CD4-positive, alpha-beta T cell (primary cell): ENCODE data around the gene SOWAHC. TPM values are rescaled to one million over a fixed set of nuclear protein-coding genes. Genes with fewer than 3 reads are reported as not detected.

Experiments
- ATAC-seq: fragments of 200-7000 bp; cut with Tn5 transposase; one replicate; pipeline ENCODE4 v1.10.0; 2022; ENCODE audit warnings: mild to moderate bottlenecking; ENCODE audit not compliant: poor library complexity
- CTCF ChIA-PET: fragments of 350-600 bp; sonication (Branson Sonifier 250); formaldehyde crosslinking; loops from one replicate; lab custom pipeline; 2021; ENCODE audit warnings: antibody characterized with exemption, inconsistent platforms; lab: Charles Lee
- POLR2A ChIA-PET: fragments of 350-600 bp; sonication (Branson Sonifier 250); formaldehyde crosslinking; loops from one replicate; lab custom pipeline; 2021; ENCODE audit warnings: antibody characterized with exemption, inconsistent platforms; lab: Charles Lee
- DNase-seq, 14 experiments: peaks; one replicate each; pipeline ENCODE4 v3.0.0-alpha.2; 2013 to 2020; ENCODE audit warnings: mixed read lengths in 2 of 14
- H3K27ac ChIP-seq, 2 donors: one replicate each; pipeline versions ENCODE4 v1.5.1 to v1.7.0; 2013; ENCODE audit warnings: low read length in 2 of 2, low read depth in 1 of 2, mild to moderate bottlenecking in 1 of 2
- H3K27me3 ChIP-seq, 2 experiments: 1 replicate in 1 of 2; 2 replicates in 1 of 2; pipeline versions ENCODE4 v1.6.1 to v1.7.0; 2013; ENCODE audit warnings: low read length in 2 of 2, control low read depth in 1 of 2, mild to moderate bottlenecking in 1 of 2, moderate library complexity in 1 of 2; ENCODE audit not compliant: insufficient read depth in 2 of 2, control insufficient read depth in 1 of 2
- H3K36me3 ChIP-seq: one replicate; pipeline ENCODE4 v1.6.1; 2013; ENCODE audit warnings: low read length, control low read depth; ENCODE audit not compliant: insufficient read depth
- H3K4me1 ChIP-seq: one replicate; pipeline ENCODE4 v1.6.1; 2013; ENCODE audit warnings: low read length, control low read depth; ENCODE audit not compliant: insufficient read depth
- H3K4me3 ChIP-seq: one replicate; pipeline ENCODE4 v1.5.1; 2013; ENCODE audit warnings: mild to moderate bottlenecking, low read length, moderate library complexity
- H3K9me3 ChIP-seq, 2 experiments: 1 replicate in 1 of 2; 2 replicates in 1 of 2; pipeline versions ENCODE4 v1.6.1 to v1.7.0; 2013; ENCODE audit warnings: low read length in 2 of 2, mild to moderate bottlenecking in 2 of 2, control low read depth in 1 of 2, moderate library complexity in 1 of 2; ENCODE audit not compliant: control insufficient read depth in 1 of 2, insufficient read depth in 1 of 2
- H3K27ac Mint-ChIP-seq: one replicate; pipeline ENCODE4 v1.8.0; 2020; ENCODE audit warnings: mixed read lengths
- H3K27me3 Mint-ChIP-seq: one replicate; pipeline ENCODE4 v1.8.0; 2021; ENCODE audit warnings: mixed read lengths
- H3K36me3 Mint-ChIP-seq: one replicate; pipeline ENCODE4 v1.8.0; 2021; ENCODE audit warnings: low read depth, mixed read lengths
- H3K4me1 Mint-ChIP-seq: one replicate; pipeline ENCODE4 v1.8.0; 2021; ENCODE audit warnings: low read depth, mixed read lengths
- H3K4me3 Mint-ChIP-seq: one replicate; pipeline ENCODE4 v1.8.0; 2020; ENCODE audit warnings: mild to moderate bottlenecking, mixed read lengths
- H3K9me3 Mint-ChIP-seq: one replicate; pipeline ENCODE4 v1.8.0; 2020; ENCODE audit warnings: mixed read lengths
- CTCF ChIP-seq: fragments of 200-600 bp; IDR thresholded peaks from one replicate; pipeline ENCODE4 v1.8.0; 2022; ENCODE audit warnings: antibody characterized with exemption, mild to moderate bottlenecking
- intact Hi-C, 2 experiments: fragments of 100-400 bp; cut with DNase I in 1 of 2; cut with micrococcal nuclease in 1 of 2; formaldehyde crosslinking; loops; one replicate each; pipeline versions ENCODE4 v1.15.1 to v1.9.0; 2023 to 2025; cut with DNase I, micrococcal nuclease
- total RNA-seq, 174 experiments: library from RNA in 2 of 174; stranded (reverse) in 2 of 174; gene quantifications; one replicate each; pipeline ENCODE4 v1.2.3 and lab custom pipeline; 2021 to 2026

Gene SOWAHC
- total RNA-seq, 2 experiments from 2014 or later, result 1.3 to 1.6 TPM

GRCh38 chr2:109632158-109632789 is 18.1 kb downstream of the SOWAHC start:
- no peaks in the 10 kb centered on the region for H3K4me1 Mint-ChIP-seq
- no peak for ATAC-seq
- Histone ChIP-seq H3K27ac (no peak overlapping the region), H3K4me1 (no peaks in the 10 kb centered on the region), H3K4me3 (no peak overlapping the region), H3K27me3 (peaks cover 0 to 2% of the 10 kb centered on the region in 2 experiments), H3K9me3 (no peaks in the 10 kb centered on the region), H3K36me3 (no peaks in the 10 kb centered on the region)
- DNase-seq, result no peak
- no peak overlapping the region for H3K4me3 Mint-ChIP-seq
- intact Hi-C loops, result no loop called here
- H3K27ac Mint-ChIP-seq, result no peak overlapping the region
- CTCF ChIA-PET, result no interaction called here
- no peaks in the 10 kb centered on the region for H3K9me3 Mint-ChIP-seq
- POLR2A ChIA-PET, result no interaction called here
- H3K36me3 Mint-ChIP-seq, result no peaks in the 10 kb centered on the region
- H3K27me3 Mint-ChIP-seq, result peaks cover 17% of the 10 kb centered on the region
- no peak for TF ChIP-seq CTCF

DNA sequence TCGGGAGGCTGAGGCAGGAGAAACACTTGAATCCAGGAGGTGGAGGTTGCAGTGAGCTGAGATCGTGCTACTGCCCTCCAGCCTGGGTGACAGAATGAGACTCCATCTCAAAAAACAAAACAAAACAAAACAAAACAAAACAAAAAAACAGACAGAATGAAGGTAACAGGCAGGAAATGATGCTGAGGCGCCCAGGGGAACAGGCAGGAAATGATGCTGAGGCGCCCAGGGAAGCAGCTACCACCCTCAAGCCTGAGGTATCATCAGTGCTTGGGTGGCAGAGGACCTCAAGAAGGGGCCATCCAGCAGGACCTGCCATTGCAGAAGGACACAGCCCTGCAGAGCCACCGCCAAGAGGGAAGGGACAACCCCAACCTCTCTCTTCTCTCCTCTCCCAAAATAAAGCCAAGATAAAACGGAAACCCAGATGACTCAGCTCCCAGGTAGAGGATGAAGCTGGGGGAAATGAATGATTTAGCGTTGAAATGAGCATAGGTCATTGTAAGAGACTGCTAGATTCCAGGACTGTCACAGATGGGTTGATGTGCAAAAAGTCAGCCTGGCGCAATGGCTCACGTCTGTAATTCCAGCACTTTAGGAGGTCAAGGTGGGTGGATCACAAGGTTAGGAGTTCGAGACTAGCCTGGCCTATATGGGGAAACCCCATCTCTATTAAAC is 19.3 kb downstream of the SOWAHC start:
- Mint-ChIP-seq H3K36me3 (no peaks in the 10 kb centered on the region), H3K4me3 (no peak overlapping the region), H3K4me1 (peaks cover 5% of the 10 kb centered on the region), H3K9me3 (no peaks in the 10 kb centered on the region), H3K27ac (no peak overlapping the region), H3K27me3 (peaks cover 11% of the 10 kb centered on the region)
- no peak for TF ChIP-seq CTCF
- Histone ChIP-seq H3K27me3 (peaks cover 0 to 2% of the 10 kb centered on the region in 2 experiments), H3K36me3 (no peaks in the 10 kb centered on the region), H3K4me1 (no peaks in the 10 kb centered on the region), H3K9me3 (no peaks in the 10 kb centered on the region), H3K4me3 (no peak overlapping the region), H3K27ac (no peak overlapping the region)
- ChIA-PET CTCF (no interaction called here), POLR2A (no interaction called here)
- ATAC-seq (no peak), DNase-seq (no peak)
- intact Hi-C loops, result no loop called here

DNA sequence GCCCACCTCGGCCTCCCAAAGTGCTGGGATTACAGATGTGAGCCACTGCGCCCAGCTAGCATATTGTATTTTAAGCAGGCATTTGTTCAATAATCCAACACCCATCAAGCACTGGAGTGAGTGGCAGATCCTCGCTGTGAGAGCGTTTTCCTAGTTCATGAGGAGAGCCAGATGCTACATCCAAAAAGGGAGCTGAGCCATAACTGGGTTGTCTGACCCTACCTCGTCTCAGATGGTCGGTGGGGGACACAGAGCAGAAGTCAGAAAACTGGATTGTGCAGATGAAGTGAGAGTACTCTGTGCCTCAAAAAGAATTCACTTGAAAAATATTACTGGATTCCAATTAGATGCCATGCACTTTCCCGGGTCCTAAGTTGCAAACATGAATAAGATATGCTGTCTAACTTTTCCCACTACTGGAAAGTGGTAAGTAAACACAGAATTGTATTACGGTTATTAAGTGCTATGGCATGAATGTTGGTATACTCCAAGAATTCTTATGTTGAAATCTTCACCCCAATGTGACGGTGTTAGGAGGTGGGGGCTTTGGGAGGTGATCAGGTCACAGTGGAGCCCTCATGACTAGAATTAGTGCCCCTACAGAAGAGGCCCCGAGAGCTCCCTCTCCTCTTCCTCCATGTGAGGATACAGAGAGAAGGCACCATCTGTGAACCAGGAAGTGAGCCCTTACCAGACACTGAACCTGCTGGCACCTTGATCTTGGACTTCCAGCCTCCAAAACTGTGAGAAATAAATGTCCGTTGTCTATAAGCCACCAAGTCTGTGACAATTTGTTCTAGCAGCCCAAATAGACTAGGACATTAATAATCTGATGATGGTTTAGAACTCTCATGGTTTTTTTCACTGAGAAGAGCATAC is 21.5 kb downstream of the SOWAHC start:
- Mint-ChIP-seq H3K9me3 (no peaks in the 10 kb centered on the region), H3K36me3 (no peaks in the 10 kb centered on the region), H3K27ac (no peak overlapping the region), H3K4me1 (peaks cover 5% of the 10 kb centered on the region), H3K4me3 (no peak overlapping the region), H3K27me3 (peaks cover 4% of the 10 kb centered on the region)
- TF ChIP-seq CTCF, result no peak
- Histone ChIP-seq H3K27ac (no peak overlapping the region), H3K9me3 (no peaks in the 10 kb centered on the region), H3K36me3 (no peaks in the 10 kb centered on the region), H3K4me1 (no peaks in the 10 kb centered on the region), H3K27me3 (peaks cover 0 to 2% of the 10 kb centered on the region in 2 experiments), H3K4me3 (no peak overlapping the region)
- no peak for DNase-seq
- intact Hi-C loops, result loop anchor here in 1 of 2 experiments (2.0 kb wide), 1 partner anchor 21 kb away; no protein-coding TSS in a partner anchor
- ChIA-PET CTCF (no interaction called here), POLR2A (no interaction called here)
- no peak for ATAC-seq
